Panc1 (cell line): ENCODE measurements around the gene HLA-DOA.

Experiments used
- POLR2AphosphoS5 ChIP-seq: IDR thresholded peaks from 2 replicates; pipeline ENCODE4 v1.6.1; 2012; ENCODE audit warnings: mild to moderate bottlenecking, low read depth, low read length, moderate library complexity
- SIN3A ChIP-seq: IDR thresholded peaks from 2 replicates; pipeline ENCODE4 v1.6.1; 2012; ENCODE audit warnings: low read depth, mild to moderate bottlenecking, low read length, moderate library complexity, borderline replicate concordance; ENCODE audit not compliant: insufficient read depth
- TF ChIP-seq, protein P1 (sequence below): fragments of 450-650 bp; IDR thresholded peaks from 2 replicates; pipeline ENCODE4 v1.5.1; 2017; ENCODE audit warnings: mild to moderate bottlenecking
- TF ChIP-seq, protein P2 (sequence below), 2 experiments: IDR thresholded peaks; 2 replicates each; pipeline ENCODE4 v1.6.1; 2011 to 2012; ENCODE audit warnings: low read depth in 2 of 2, control low read depth in 1 of 2, low read length in 1 of 2, mild to moderate bottlenecking in 1 of 2, moderate library complexity in 1 of 2; ENCODE audit not compliant: insufficient read depth in 1 of 2

GRCh38 chr6:33013608-33014007 lies 4.2 kb upstream of the HLA-DOA start:
- TF ChIP-seq, protein P1, sequence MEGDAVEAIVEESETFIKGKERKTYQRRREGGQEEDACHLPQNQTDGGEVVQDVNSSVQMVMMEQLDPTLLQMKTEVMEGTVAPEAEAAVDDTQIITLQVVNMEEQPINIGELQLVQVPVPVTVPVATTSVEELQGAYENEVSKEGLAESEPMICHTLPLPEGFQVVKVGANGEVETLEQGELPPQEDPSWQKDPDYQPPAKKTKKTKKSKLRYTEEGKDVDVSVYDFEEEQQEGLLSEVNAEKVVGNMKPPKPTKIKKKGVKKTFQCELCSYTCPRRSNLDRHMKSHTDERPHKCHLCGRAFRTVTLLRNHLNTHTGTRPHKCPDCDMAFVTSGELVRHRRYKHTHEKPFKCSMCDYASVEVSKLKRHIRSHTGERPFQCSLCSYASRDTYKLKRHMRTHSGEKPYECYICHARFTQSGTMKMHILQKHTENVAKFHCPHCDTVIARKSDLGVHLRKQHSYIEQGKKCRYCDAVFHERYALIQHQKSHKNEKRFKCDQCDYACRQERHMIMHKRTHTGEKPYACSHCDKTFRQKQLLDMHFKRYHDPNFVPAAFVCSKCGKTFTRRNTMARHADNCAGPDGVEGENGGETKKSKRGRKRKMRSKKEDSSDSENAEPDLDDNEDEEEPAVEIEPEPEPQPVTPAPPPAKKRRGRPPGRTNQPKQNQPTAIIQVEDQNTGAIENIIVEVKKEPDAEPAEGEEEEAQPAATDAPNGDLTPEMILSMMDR = no peak
- TF ChIP-seq POLR2AphosphoS5 (no peak), SIN3A (no peak)
- TF ChIP-seq, protein P2, sequence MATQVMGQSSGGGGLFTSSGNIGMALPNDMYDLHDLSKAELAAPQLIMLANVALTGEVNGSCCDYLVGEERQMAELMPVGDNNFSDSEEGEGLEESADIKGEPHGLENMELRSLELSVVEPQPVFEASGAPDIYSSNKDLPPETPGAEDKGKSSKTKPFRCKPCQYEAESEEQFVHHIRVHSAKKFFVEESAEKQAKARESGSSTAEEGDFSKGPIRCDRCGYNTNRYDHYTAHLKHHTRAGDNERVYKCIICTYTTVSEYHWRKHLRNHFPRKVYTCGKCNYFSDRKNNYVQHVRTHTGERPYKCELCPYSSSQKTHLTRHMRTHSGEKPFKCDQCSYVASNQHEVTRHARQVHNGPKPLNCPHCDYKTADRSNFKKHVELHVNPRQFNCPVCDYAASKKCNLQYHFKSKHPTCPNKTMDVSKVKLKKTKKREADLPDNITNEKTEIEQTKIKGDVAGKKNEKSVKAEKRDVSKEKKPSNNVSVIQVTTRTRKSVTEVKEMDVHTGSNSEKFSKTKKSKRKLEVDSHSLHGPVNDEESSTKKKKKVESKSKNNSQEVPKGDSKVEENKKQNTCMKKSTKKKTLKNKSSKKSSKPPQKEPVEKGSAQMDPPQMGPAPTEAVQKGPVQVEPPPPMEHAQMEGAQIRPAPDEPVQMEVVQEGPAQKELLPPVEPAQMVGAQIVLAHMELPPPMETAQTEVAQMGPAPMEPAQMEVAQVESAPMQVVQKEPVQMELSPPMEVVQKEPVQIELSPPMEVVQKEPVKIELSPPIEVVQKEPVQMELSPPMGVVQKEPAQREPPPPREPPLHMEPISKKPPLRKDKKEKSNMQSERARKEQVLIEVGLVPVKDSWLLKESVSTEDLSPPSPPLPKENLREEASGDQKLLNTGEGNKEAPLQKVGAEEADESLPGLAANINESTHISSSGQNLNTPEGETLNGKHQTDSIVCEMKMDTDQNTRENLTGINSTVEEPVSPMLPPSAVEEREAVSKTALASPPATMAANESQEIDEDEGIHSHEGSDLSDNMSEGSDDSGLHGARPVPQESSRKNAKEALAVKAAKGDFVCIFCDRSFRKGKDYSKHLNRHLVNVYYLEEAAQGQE (IDR thresholded peaks at IDR 0.05; ENCODE audit: insufficient read depth in 1 of 2, low read depth in 2 of 2, low read length in 1 of 2) = no peak
